Activated CD8-positive, alpha-beta memory T cell treated with anti-CD3 and anti-CD28 coated beads for 1 hour (primary cell): ENCODE measurements around the gene OTOP1.
"Not testable (repeated sequence)": the region's sequence is repeated elsewhere in the genome, so short reads cannot be mapped to it uniquely, and the experiment has no call there.

Experiments
- DNase-seq, 2 donors: peaks; one replicate each; pipeline ENCODE4 v3.0.0-alpha.2; 2020; ENCODE audit warnings: low read depth in 1 of 2; ENCODE audit errors: extremely low read depth in 1 of 2

Gene OTOP1, protein sequence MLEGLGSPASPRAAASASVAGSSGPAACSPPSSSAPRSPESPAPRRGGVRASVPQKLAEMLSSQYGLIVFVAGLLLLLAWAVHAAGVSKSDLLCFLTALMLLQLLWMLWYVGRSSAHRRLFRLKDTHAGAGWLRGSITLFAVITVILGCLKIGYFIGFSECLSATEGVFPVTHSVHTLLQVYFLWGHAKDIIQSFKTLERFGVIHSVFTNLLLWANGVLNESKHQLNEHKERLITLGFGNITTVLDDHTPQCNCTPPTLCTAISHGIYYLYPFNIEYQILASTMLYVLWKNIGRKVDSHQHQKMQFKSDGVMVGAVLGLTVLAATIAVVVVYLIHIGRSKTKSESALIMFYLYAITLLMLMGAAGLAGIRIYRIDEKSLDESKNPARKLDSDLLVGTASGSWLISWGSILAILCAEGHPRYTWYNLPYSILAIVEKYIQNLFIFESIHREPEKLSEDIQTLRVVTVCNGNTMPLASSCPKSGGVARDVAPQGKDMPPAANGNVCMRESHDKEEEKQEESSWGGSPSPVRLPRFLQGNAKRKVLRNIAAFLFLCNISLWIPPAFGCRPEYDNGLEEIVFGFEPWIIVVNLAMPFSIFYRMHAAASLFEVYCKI

GRCh38 chr4:4226606-4227438, at the start of gene OTOP1:
Gene OTOP1, minus strand, starts transcription at chr4:4226929. Its CDS starts 65 bp downstream, at chr4:4226864.
- DNase-seq: no peak

DNA sequence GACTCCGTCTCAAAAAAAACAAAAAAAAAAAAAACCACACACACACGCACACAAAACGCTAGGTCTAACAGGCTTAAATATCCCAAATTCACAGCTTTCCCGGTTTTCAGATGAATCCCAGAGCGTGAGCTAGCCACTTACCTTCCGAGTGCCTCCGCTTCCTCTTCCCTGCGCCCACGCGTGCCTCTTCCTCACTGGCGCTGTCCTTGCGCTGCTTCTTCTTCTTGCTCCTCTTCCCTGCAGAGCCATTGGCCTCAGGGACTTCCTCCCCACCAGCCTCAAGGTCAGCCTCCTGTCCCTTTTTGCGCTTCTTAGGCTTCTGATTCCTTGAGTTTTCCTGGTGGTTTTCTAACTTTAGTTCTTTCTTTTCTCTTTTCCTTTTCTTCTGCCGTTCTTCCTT, 47.5 kb upstream of the OTOP1 start:
- DNase-seq: no peak

- no peak for DNase-seq
Measured at GRCh38 chr4:4271912-4272311, 45.2 kb upstream of the OTOP1 start.

DNA sequence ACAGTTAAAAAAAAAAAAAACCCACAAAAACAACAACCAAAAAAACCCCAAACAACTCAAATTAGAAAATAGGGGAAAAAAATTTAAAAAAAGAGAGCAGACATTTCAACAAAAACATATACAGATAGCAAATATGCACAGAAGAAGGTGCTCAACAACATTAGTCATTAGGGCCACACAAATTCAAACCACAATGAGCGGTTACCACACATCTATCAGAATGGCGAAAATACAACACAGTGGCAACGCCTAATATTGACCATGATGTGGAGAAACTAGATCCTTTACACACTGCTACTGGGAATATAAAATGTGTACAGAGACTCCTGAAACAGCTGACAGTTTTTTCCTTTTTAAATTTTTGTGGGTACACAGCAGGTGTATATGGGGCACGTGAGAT, 43.8 kb upstream of the OTOP1 start:
- DNase-seq: no peak

DNA sequence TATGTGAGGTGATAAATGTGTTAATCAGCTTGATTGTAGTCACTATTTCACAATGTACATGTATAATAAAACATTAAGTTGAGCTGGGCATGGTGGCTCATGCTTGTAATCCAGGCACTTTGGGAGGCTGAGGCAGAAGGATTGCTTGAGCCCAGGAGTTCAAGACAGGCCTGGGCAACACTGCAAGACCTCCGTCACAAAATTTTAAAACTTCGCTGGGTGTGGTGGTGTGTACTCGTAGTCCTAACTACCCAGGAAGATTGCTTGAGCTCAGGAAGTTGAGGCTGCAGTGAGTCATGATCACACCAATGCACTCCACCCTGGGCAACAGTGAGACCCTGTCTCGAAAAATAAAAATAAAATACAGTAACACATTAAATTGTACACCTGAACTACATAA, 43.1 kb upstream of the OTOP1 start:
- no peak for DNase-seq

- DNase-seq: peak in 1 of 2 donors; percentile 9
Measured at GRCh38 chr4:4269331-4269731, 42.6 kb upstream of the OTOP1 start.

- no peak for DNase-seq
Measured at GRCh38 chr4:4268776-4269175, 42.0 kb upstream of the OTOP1 start.

GRCh38 chr4:4267981-4268380, 41.3 kb upstream of the OTOP1 start:
- no peak for DNase-seq

- no peak for DNase-seq
Measured at GRCh38 chr4:4260185-4260751, 33.5 kb upstream of the OTOP1 start.

- DNase-seq: no peak
Measured at GRCh38 chr4:4259484-4260100, 32.9 kb upstream of the OTOP1 start.

GRCh38 chr4:4257705-4258104, 31.0 kb upstream of the OTOP1 start:
- not testable (repeated sequence) for DNase-seq

GRCh38 chr4:4256799-4257198, 30.1 kb upstream of the OTOP1 start:
- DNase-seq: no peak

DNA sequence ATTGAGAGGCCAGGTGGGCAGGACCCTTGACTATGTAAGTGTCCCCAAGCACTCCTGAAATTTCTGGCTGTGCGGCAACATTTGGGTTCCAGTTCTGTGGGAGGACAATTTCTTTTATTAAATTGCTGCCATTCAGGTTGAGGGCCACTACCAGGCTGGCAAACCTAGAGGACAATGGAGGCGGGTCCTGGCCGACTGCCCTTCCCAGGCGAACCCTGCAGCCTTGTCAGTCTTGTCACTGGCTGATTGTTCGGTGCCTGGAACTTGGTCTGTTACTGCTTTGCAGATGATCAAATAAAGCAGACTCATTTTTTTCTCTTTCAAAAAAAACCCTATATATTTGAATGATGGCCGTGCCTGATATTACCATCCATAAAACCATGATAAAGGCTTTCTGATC, 27.9 kb upstream of the OTOP1 start:
- no peak for DNase-seq

DNA sequence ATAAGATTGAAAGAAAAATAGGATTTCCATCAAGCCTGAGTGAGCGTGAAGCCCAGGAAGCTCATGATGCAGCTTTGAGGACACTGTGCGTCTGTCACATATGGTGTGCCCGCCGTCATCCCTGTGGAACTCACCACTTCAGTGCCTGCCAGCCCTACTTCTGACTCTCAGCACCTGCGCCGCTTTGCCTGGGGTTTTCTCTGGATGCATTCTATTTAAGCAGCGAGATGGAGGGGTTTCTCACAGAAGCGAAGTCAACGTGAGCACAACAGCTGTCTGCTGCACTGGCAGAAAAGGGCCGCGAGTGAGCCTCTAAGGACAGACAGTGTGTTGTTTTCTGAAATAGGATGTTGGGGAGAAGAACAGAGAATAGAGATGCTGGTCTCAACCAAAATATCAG, 27.5 kb upstream of the OTOP1 start:
- DNase-seq: no peak

DNA sequence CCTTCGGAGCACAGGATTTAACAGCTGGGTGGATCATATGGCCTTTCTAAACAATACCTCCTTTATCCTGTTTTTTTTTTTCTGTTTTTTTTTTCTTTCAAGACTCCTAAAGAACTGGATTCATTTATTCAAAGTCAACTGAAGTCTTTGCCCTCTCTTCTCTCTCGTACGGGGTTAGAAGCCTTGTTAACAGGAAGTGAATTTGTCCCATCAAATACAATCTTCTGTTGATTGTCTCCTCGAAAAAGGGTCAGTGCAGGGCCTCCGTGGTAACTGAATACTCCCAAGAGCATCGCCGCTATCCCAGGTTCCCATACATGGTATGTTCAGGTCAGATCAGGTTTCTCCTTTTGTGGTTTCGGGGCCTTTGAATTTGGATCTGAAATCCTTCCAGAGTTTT, 23.1 kb upstream of the OTOP1 start:
- no peak for DNase-seq

GRCh38 chr4:4249342-4249741, 22.6 kb upstream of the OTOP1 start:
- DNase-seq: not testable (repeated sequence)

DNA sequence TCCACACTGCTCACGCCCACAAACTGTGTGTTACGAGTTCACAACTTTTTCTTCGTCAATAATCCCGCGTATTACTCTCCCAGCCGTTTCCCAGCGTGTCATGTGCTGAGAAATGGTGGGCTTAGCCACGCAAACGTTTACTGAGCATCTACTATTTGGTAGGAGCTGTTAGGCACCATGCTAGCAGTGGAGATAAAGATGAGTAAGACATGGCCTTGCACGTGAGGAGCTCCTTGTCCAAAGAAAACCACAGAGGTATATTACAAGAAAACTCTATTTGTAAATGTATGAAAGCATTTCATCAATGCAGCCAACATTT, 22.1 kb upstream of the OTOP1 start:
- DNase-seq: no peak

- DNase-seq: peak; percentile 80 to 83
Measured at GRCh38 chr4:4248029-4248884, 21.5 kb upstream of the OTOP1 start, which contains the start of gene TMEM128. Gene TMEM128, minus strand, starts transcription at chr4:4248223. Its CDS starts 21 bp downstream, at chr4:4248202.

GRCh38 chr4:4247696-4248028, 20.9 kb upstream of the OTOP1 start:
- DNase-seq: no peak

GRCh38 chr4:4245172-4245571, 18.4 kb upstream of the OTOP1 start:
- no peak for DNase-seq
